A673 (cell line): ENCODE measurements around the gene KRIT1. TPM values are rescaled to one million over a fixed set of nuclear protein-coding genes. Genes with fewer than 3 reads are reported as not detected.
"Not testable (repeated sequence)": the region's sequence is repeated elsewhere in the genome, so short reads cannot be mapped to it uniquely, and the experiment has no call there.

ENCODE experiments used
- BruUV-seq: library from RNA; stranded (reverse); fragments of 400-500 nt; replicated peaks from 2 replicates; lab custom pipeline; 2021; lab: Mats Ljungman, UMichigan
- CTCF ChIA-PET: fragments of 300-600 bp; sonication (Branson Sonifier 250); formaldehyde crosslinking; loops from one replicate; lab custom pipeline; 2022; ENCODE audit warnings: antibody characterized with exemption; lab: Charles Lee
- POLR2A ChIA-PET: fragments of 300-600 bp; sonication (Branson Sonifier 250); formaldehyde crosslinking; loops from one replicate; lab custom pipeline; 2022; ENCODE audit warnings: antibody characterized with exemption; ENCODE audit not compliant: low non-redundant PET; lab: Charles Lee
- DNase-seq: peaks from one replicate; pipeline ENCODE4 v3.0.0-alpha.2; 2015; ENCODE audit warnings: low spot score
- H3K27ac ChIP-seq: fragments of 200-600 bp; sonication (generic); 2 replicates; pipeline ENCODE4 v1.5.1; 2016; ENCODE audit warnings: mixed run types, low read depth, mild to moderate bottlenecking, mixed read lengths, antibody characterized with exemption, low read length; ENCODE audit not compliant: poor library complexity, severe bottlenecking
- H3K27me3 ChIP-seq: fragments of 200-600 bp; sonication (generic); replicated peaks from 2 replicates; pipeline ENCODE4 v1.6.1; 2017; ENCODE audit warnings: mixed run types, low read depth, mild to moderate bottlenecking, mixed read lengths, antibody characterized with exemption, low read length; ENCODE audit not compliant: insufficient read depth, poor library complexity
- H3K36me3 ChIP-seq: fragments of 200-600 bp; sonication (generic); 2 replicates; pipeline ENCODE4 v1.6.1; 2016; ENCODE audit warnings: mixed run types, mild to moderate bottlenecking, mixed read lengths, antibody characterized with exemption, low read length; ENCODE audit not compliant: insufficient read depth, poor library complexity, severe bottlenecking
- H3K4me1 ChIP-seq: fragments of 200-600 bp; sonication (generic); 2 replicates; pipeline ENCODE4 v1.6.1; 2017; ENCODE audit warnings: mixed run types, mild to moderate bottlenecking, mixed read lengths, antibody characterized with exemption, low read length; ENCODE audit not compliant: insufficient read depth, poor library complexity, severe bottlenecking
- H3K4me3 ChIP-seq: fragments of 200-600 bp; sonication (generic); 2 replicates; pipeline ENCODE4 v1.5.1; 2016; ENCODE audit warnings: low read depth, mixed run types, mild to moderate bottlenecking, mixed read lengths, low read length; ENCODE audit not compliant: poor library complexity, severe bottlenecking
- H3K9me3 ChIP-seq: fragments of 200-600 bp; sonication (generic); 2 replicates; pipeline ENCODE4 v1.6.1; 2016; ENCODE audit warnings: mixed run types, low read depth, mild to moderate bottlenecking, mixed read lengths, antibody characterized with exemption, low read length; ENCODE audit not compliant: poor library complexity, severe bottlenecking
- EZH2 ChIP-seq: fragments of 200-600 bp; sonication (generic); IDR thresholded peaks from 2 replicates; pipeline ENCODE4 v1.6.1; 2017; ENCODE audit warnings: borderline replicate concordance, low read depth, mild to moderate bottlenecking, mixed read lengths, antibody characterized with exemption, low read length; ENCODE audit not compliant: poor library complexity, severe bottlenecking
- intact Hi-C: fragments of 100-400 bp; cut with micrococcal nuclease; formaldehyde crosslinking; loops from one replicate; pipeline ENCODE4 v1.10.0; 2022; ENCODE audit not compliant: unreplicated experiment
- total RNA-seq: library from RNA; stranded (reverse); gene quantifications from 2 replicates; pipeline ENCODE4 v1.2.3, GENCODE V29; 2021
- TF ChIP-seq, protein P1 (sequence below): fragments of 300-800, 200-600 bp; sonication (generic); conservative IDR thresholded peaks from 2 replicates; pipeline ENCODE4 v1.5.1; 2017; ENCODE audit warnings: low read depth, mild to moderate bottlenecking, antibody characterized with exemption, low read length, moderate library complexity, mixed read lengths

KRIT1 gene
- total RNA-seq, 1 experiment from 2014 or later, result 41.3 TPM

DNA sequence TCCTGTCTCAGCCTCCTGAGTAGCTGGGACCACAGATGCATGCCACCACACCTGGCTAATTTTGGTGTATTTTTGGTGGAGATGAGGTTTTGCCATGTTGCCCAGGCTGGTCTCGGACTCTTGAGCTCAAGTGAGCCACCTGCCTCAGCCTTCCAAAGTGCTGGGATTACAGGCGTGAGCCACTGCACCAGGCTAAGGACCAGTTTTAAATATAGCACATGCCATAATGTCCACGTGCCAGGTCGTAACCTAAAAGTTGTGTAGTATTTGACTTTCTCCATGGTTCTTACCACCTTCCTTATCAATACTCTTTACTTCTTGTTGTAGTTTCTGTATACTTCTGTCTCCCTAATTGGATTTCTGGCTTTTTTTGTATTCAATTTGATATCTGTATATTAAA, 13.3 kb upstream of the KRIT1 start:
- no peak for DNase-seq
- Histone ChIP-seq H3K27me3 (no peaks in the 10 kb centered on the region), H3K4me1 (no peaks in the 10 kb centered on the region), H3K27ac (no peak overlapping the region), H3K9me3 (peaks cover 6% of the 10 kb centered on the region), H3K4me3 (no peak overlapping the region), H3K36me3 (no peaks in the 10 kb centered on the region)
- TF ChIP-seq, protein P1, sequence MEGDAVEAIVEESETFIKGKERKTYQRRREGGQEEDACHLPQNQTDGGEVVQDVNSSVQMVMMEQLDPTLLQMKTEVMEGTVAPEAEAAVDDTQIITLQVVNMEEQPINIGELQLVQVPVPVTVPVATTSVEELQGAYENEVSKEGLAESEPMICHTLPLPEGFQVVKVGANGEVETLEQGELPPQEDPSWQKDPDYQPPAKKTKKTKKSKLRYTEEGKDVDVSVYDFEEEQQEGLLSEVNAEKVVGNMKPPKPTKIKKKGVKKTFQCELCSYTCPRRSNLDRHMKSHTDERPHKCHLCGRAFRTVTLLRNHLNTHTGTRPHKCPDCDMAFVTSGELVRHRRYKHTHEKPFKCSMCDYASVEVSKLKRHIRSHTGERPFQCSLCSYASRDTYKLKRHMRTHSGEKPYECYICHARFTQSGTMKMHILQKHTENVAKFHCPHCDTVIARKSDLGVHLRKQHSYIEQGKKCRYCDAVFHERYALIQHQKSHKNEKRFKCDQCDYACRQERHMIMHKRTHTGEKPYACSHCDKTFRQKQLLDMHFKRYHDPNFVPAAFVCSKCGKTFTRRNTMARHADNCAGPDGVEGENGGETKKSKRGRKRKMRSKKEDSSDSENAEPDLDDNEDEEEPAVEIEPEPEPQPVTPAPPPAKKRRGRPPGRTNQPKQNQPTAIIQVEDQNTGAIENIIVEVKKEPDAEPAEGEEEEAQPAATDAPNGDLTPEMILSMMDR, result no peak
- no peak for TF ChIP-seq EZH2
- BruUV-seq, result no TSS peak
- ChIA-PET POLR2A (no interaction called here), CTCF (no interaction called here)
- intact Hi-C loops, result no loop called here

DNA sequence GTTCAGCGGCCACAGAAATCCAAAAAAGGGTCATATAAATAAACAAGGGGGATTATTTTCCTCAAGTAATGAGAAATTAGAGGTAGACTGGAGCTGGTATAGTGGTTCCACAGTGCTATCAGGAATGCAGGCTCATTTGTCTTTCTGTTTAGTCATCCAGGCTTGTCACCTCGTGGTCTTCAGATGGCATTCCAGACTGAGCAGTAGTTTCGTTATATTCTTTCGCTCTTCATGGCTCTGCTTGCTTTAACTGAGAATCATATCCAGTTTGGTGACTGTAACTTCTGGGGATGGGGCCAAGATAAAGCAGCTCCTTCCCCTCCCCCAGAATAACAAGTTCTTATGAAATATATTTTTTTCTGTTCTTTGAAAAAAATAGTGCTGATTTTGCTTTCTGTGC, 9.6 kb upstream of the KRIT1 start:
- BruUV-seq, result no TSS peak
- Histone ChIP-seq H3K9me3 (no peaks in the 10 kb centered on the region), H3K4me3 (no peak overlapping the region), H3K27ac (no peak overlapping the region), H3K36me3 (no peaks in the 10 kb centered on the region), H3K27me3 (no peaks in the 10 kb centered on the region), H3K4me1 (no peaks in the 10 kb centered on the region)
- POLR2A ChIA-PET, result no interaction called here
- intact Hi-C loops, result no loop called here
- no peak for DNase-seq
- TF ChIP-seq EZH2, result no peak
- TF ChIP-seq, protein P1, result no peak
- CTCF ChIA-PET, result no interaction called here

DNA sequence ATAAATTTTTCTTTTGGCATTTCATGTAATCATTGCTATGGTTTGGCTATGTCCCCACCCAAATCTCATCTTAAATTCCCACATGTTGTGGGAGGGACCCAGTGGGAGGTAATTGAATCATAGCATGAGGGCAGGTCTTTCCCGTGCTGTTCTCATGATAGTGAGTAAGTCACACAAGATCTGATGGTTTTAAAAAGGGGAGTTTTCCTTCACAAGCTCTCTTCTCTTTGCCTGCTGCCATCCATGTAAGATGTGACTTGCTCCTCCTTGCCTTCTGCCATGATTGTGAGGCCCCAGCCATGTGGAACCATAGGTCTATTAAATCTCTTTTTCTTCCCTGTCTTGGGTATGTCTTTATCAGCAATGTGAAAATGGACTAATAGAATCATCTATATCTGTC, 9.1 kb upstream of the KRIT1 start:
- intact Hi-C loops, H3K4me1 ChIP-seq, H3K36me3 ChIP-seq, H3K27me3 ChIP-seq, H3K27ac ChIP-seq, CTCF ChIA-PET, H3K4me3 ChIP-seq, DNase-seq, H3K9me3 ChIP-seq, BruUV-seq, POLR2A ChIA-PET: not testable (repeated sequence)

DNA sequence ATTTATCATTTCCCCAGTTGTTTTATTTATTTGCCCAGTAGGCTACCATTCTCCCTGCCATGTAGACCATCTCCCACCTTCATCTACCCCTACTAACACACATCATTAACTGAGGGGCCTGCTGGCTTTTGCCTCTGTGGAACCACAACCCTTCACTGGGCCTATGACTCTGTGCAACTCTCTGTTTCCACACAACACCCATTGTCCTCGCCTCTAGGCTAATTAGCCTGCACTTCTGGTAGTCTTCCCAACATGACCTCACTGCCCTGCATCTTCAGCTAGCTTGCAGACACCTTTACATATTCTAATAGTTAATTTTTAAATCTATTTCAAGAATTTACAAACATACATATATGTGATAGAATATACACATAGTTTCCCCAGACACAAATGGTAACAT, 7.5 kb upstream of the KRIT1 start:
- POLR2A ChIA-PET, result no interaction called here
- TF ChIP-seq, protein P1, result no peak

More for the DNA sequence above, 7.5 kb upstream of the KRIT1 start:
- H3K36me3 ChIP-seq, result no peaks in the 10 kb centered on the region
- no peak overlapping the region for H3K4me3 ChIP-seq
- intact Hi-C loops, result no loop called here
- DNase-seq, result no peak
- H3K9me3 ChIP-seq, result no peaks in the 10 kb centered on the region
- no peaks in the 10 kb centered on the region for H3K4me1 ChIP-seq
- no peak overlapping the region for H3K27ac ChIP-seq
- CTCF ChIA-PET, result no interaction called here
- no TSS peak for BruUV-seq
- no peaks in the 10 kb centered on the region for H3K27me3 ChIP-seq
